ENCODE measurements around the gene PHF21B.

The PHF21B gene

DNA sequence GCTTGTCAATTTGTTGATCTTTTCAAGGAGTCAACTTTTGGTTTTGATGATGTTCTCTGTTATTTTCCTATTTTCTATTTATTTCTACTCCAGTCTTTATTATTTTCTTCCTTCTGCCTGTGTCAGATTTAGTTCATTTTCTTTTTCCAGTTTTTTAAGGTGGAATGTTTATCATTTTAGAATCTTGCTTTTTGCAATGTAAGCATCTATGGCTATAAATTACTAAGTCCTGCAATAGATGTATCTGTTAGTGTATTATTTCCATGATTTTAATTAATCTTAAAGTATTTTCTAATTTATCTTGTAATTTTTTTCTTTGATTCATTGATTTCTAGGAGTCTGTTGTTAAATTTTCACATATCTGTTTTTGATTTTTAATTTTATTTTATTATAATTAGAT is 175.7 kb downstream of the PHF21B start:
- no peak for DNase-seq

DNA sequence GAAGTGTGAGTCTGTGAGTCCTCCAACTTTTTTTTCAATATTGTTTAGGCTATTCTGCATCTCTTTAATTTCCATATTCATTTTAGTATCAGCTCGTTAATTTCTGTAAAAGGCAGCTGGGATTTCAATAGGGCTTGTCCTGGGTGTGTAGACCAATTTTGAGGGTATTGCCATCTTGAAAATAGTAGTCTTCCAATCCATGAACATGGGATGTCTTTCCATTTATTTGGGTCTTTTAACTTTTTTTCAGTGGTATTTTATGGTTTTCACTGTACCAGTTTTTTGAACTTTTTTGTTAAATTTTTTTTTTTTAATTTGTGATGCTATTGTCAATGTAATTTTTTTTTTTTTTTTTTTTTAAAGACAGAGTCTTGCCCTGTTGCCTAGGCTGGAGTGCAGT is 177.9 kb downstream of the PHF21B start:
- DNase-seq, result no peak
